NCI-H2107 (cell line): ENCODE results near the gene CLSTN2.

ENCODE experiments used
- DNase-seq: peaks from one replicate; lab custom pipeline; 2025; lab: John Stamatoyannopoulos, UW

The CLSTN2 gene

GRCh38 chr3:140546649-140547048 lies 611.7 kb downstream of the CLSTN2 start:
- DNase-seq: no peak

- no peak for DNase-seq
Measured at GRCh38 chr3:140552403-140552802, 617.4 kb downstream of the CLSTN2 start.

GRCh38 chr3:140552898-140553297 lies 617.9 kb downstream of the CLSTN2 start:
- no peak for DNase-seq

GRCh38 chr3:140553591-140553990 lies 618.6 kb downstream of the CLSTN2 start:
- DNase-seq: no peak

GRCh38 chr3:140555666-140556065 lies 620.7 kb downstream of the CLSTN2 start:
- no peak for DNase-seq

GRCh38 chr3:140557476-140557875 lies 622.5 kb downstream of the CLSTN2 start:
- no peak for DNase-seq

- no peak for DNase-seq
Measured at GRCh38 chr3:140559546-140559945, 624.6 kb downstream of the CLSTN2 start.

- DNase-seq: no peak
Measured at GRCh38 chr3:140563206-140563760, 628.3 kb downstream of the CLSTN2 start.

- no peak for DNase-seq
Measured at GRCh38 chr3:140568131-140568530, 633.1 kb downstream of the CLSTN2 start.

- DNase-seq: no peak
Measured at GRCh38 chr3:140568842-140569520, 634.0 kb downstream of the CLSTN2 start.

GRCh38 chr3:140570602-140571001 lies 635.6 kb downstream of the CLSTN2 start:
- no peak for DNase-seq

GRCh38 chr3:140571836-140572235 lies 636.9 kb downstream of the CLSTN2 start:
- no peak for DNase-seq

GRCh38 chr3:140572334-140572733 lies 637.3 kb downstream of the CLSTN2 start:
- DNase-seq: no peak

- no peak for DNase-seq
Measured at GRCh38 chr3:140573011-140573410, 638.0 kb downstream of the CLSTN2 start.

- no peak for DNase-seq
Measured at GRCh38 chr3:140574375-140574774, 639.4 kb downstream of the CLSTN2 start.

GRCh38 chr3:140576449-140576848 lies 641.5 kb downstream of the CLSTN2 start:
- DNase-seq: no peak

GRCh38 chr3:140577911-140578310 lies 642.9 kb downstream of the CLSTN2 start:
- DNase-seq: no peak

- DNase-seq: no peak
Measured at GRCh38 chr3:140579260-140579659, 644.3 kb downstream of the CLSTN2 start.

- no peak for DNase-seq
Measured at GRCh38 chr3:140580746-140581145, 645.8 kb downstream of the CLSTN2 start.

- no peak for DNase-seq
Measured at GRCh38 chr3:140584549-140584948, 649.6 kb downstream of the CLSTN2 start.

- no peak for DNase-seq
Measured at GRCh38 chr3:140585828-140586227, 650.8 kb downstream of the CLSTN2 start.

GRCh38 chr3:140586311-140586710 lies 651.3 kb downstream of the CLSTN2 start:
- no peak for DNase-seq

- no peak for DNase-seq
Measured at GRCh38 chr3:140588558-140588957, 653.6 kb downstream of the CLSTN2 start.

GRCh38 chr3:140593766-140594165 lies 658.8 kb downstream of the CLSTN2 start:
- no peak for DNase-seq
